DND-41 (cell line): ENCODE measurements around the gene MLXIPL.

Experiments
- ATAC-seq: fragments of 200-7000 bp; cut with Tn5 transposase; 3 replicates; pipeline ENCODE4 v1.9.1; 2021; ENCODE audit warnings: low read depth; ENCODE audit not compliant: insufficient read depth
- DNase-seq: peaks from one replicate; pipeline ENCODE4 v3.0.0-alpha.2; 2020
- H2AFZ ChIP-seq: 2 replicates; pipeline ENCODE4 v1.6.0; 2012; ENCODE audit warnings: low read depth, low read length
- H3K27ac ChIP-seq: 2 replicates; pipeline ENCODE4 v1.5.1; 2012; ENCODE audit warnings: low read length, inconsistent platforms
- H3K27me3 ChIP-seq: fragments of 200-600 bp; sonication (generic); 2 replicates; pipeline ENCODE4 v1.6.0; 2012; ENCODE audit warnings: low read length, mild to moderate bottlenecking, inconsistent platforms; ENCODE audit not compliant: insufficient read depth, poor library complexity
- H3K36me3 ChIP-seq: 2 replicates; pipeline ENCODE4 v1.5.1; 2012; ENCODE audit warnings: low read length, inconsistent platforms; ENCODE audit not compliant: insufficient read depth
- H3K4me1 ChIP-seq: 2 replicates; pipeline ENCODE4 v1.5.1; 2012; ENCODE audit warnings: mild to moderate bottlenecking, low read length; ENCODE audit not compliant: insufficient read depth
- H3K4me2 ChIP-seq: 2 replicates; pipeline ENCODE4 v1.6.0; 2012; ENCODE audit warnings: mild to moderate bottlenecking, moderate library complexity, low read length, inconsistent platforms; ENCODE audit not compliant: insufficient read depth
- H3K4me3 ChIP-seq, 2 experiments: fragments of 200-600 bp in 1 of 2; shearing (Covaris generic) in 1 of 2; 2 replicates each; pipeline ENCODE4 v1.5.1; 2012 to 2016; ENCODE audit warnings: inconsistent platforms in 2 of 2, low read length in 2 of 2, mild to moderate bottlenecking in 2 of 2, low read depth in 1 of 2, moderate library complexity in 1 of 2
- H3K79me2 ChIP-seq: 2 replicates; pipeline ENCODE4 v1.6.0; 2012; ENCODE audit warnings: low read length, inconsistent platforms; ENCODE audit not compliant: insufficient read depth
- H3K9ac ChIP-seq: 2 replicates; pipeline ENCODE4 v1.6.0; 2012; ENCODE audit warnings: low read depth, mild to moderate bottlenecking, inconsistent platforms, low read length, moderate library complexity
- H3K9me3 ChIP-seq: 2 replicates; pipeline ENCODE4 v1.5.1; 2012; ENCODE audit warnings: low read length, moderate library complexity, mild to moderate bottlenecking, inconsistent platforms; ENCODE audit not compliant: insufficient read depth, severe bottlenecking
- H4K20me1 ChIP-seq: 2 replicates; pipeline ENCODE4 v1.6.0; 2012; ENCODE audit warnings: low read length; ENCODE audit not compliant: insufficient read depth
- EZH2 ChIP-seq: IDR thresholded peaks from 3 replicates; pipeline ENCODE4 v1.6.1; 2012; ENCODE audit warnings: borderline replicate concordance, low read depth, mild to moderate bottlenecking, moderate library complexity, low read length, inconsistent platforms; ENCODE audit not compliant: severe bottlenecking
- TF ChIP-seq, protein P1 (sequence below): IDR thresholded peaks from 2 replicates; pipeline ENCODE4 v1.5.1; 2012; ENCODE audit warnings: borderline replicate concordance, low read length, moderate library complexity, mild to moderate bottlenecking; ENCODE audit not compliant: poor library complexity, severe bottlenecking; ENCODE audit errors: extremely low read depth

Gene MLXIPL

DNA sequence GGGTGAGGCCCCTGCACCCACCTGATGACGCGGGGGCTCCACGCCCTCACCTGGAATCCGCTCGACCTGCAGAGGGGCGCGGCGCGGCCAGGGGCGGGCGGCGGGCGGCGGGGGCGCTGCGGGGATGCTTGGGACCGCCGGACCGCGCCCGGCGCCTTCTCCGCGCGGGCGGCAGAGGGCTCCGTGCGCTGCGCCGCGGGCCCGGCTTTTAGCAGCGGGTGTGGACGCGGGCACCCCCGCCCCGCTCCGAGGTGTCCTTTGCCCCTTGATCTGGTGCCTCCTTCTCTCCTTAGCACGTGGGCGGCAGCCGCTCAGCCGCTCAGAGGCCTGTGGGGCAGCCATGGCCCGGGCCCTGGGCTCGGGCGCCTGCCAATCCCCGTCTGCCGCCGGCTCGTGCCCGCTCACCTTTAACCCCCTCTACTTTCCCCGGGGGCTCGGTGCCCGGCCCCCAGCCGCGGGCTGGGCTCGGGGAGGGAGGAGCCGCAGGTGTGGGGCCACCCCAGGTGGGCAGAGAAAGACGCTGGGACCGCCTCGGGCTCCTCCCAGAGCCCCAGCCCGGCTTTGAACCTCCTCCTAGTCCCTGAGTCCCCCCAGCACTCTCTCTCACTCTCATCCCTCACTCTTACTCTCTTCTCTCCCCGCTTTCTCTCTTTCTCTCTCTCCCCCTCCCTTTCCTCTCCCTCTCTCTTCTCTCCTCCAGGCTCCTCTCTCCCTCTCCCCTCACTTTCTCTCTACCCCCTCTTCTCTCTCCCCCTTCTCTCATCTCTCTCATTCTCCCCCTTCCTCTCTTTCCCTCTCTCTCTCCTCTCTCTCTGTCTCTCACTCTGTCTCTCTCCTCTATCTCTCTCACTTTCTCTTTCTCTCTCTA is 23.6 kb upstream of the MLXIPL start:
- Histone ChIP-seq H3K4me3 (no peak overlapping the region), H3K9ac (no peak overlapping the region), H3K36me3 (no peaks in the 10 kb centered on the region), H3K4me1 (no peaks in the 10 kb centered on the region), H4K20me1 (no peaks in the 10 kb centered on the region; the same call in 1 of the 2 replicates), H3K9me3 (no peaks in the 10 kb centered on the region), H3K27me3 (peaks cover 9% of the 10 kb centered on the region), H2AFZ (no peak overlapping the region), H3K79me2 (no peaks in the 10 kb centered on the region), H3K27ac (no peak overlapping the region), H3K4me2 (no peak overlapping the region)
- ATAC-seq (no peak; the same call in 2 of the 3 replicates), DNase-seq (no peak)
- TF ChIP-seq EZH2 = no peak
- TF ChIP-seq, protein P1, sequence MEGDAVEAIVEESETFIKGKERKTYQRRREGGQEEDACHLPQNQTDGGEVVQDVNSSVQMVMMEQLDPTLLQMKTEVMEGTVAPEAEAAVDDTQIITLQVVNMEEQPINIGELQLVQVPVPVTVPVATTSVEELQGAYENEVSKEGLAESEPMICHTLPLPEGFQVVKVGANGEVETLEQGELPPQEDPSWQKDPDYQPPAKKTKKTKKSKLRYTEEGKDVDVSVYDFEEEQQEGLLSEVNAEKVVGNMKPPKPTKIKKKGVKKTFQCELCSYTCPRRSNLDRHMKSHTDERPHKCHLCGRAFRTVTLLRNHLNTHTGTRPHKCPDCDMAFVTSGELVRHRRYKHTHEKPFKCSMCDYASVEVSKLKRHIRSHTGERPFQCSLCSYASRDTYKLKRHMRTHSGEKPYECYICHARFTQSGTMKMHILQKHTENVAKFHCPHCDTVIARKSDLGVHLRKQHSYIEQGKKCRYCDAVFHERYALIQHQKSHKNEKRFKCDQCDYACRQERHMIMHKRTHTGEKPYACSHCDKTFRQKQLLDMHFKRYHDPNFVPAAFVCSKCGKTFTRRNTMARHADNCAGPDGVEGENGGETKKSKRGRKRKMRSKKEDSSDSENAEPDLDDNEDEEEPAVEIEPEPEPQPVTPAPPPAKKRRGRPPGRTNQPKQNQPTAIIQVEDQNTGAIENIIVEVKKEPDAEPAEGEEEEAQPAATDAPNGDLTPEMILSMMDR = no peak

GRCh38 chr7:73646785-73647724 is 22.7 kb upstream of the MLXIPL start:
- no peak for ATAC-seq
- Histone ChIP-seq H3K9ac (no peak overlapping the region), H3K36me3 (no peaks in the 10 kb centered on the region), H3K27ac (no peak overlapping the region), H3K79me2 (no peaks in the 10 kb centered on the region), H3K27me3 (peaks cover 9% of the 10 kb centered on the region), H3K4me1 (no peaks in the 10 kb centered on the region), H3K9me3 (no peaks in the 10 kb centered on the region), H3K4me2 (no peak overlapping the region), H4K20me1 (no peaks in the 10 kb centered on the region; the same call in 1 of the 2 replicates), H3K4me3 (no peak overlapping the region), H2AFZ (no peak overlapping the region)
- TF ChIP-seq, protein P1 = no peak
- TF ChIP-seq EZH2 = no peak
- DNase-seq = no peak

DNA sequence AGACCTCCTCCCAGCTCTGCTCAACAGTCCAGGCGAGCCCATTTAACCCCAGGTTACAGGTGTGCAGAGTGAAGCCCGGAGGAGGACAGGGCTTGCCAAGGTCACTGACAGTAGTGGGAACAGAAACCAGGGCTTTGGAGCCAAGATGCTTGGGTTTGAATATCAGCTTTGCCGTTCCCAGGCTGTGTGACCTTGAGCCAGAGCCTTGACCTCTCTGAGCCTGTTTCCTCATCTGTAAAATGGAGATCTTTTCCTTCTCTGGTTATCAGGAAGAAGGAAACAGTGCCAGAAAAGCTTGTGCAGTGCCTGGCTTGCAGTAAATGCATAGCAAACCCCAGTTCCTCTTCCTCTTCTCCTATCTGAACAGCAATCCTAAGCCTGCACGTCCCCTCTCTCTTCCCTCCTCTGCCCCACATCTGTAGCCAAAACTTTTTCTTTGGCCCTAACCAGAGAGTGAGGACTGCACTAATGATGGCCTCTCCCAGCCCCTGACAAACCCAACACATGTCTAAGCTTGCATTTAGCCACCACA is 21.4 kb upstream of the MLXIPL start:
- H3K27ac ChIP-seq = no peak overlapping the region
- peaks cover 6% of the 10 kb centered on the region for H3K9me3 ChIP-seq
- no peak overlapping the region for H3K4me3 ChIP-seq
- H3K27me3 ChIP-seq = peaks cover 9% of the 10 kb centered on the region
- no peak for TF ChIP-seq EZH2
- TF ChIP-seq, protein P1 = no peak
- H3K4me2 ChIP-seq = no peak overlapping the region
- H2AFZ ChIP-seq = no peak overlapping the region
- no peak for DNase-seq
- no peak for ATAC-seq
- no peaks in the 10 kb centered on the region for H3K36me3 ChIP-seq
- no peaks in the 10 kb centered on the region; the same call in 1 of the 2 replicates for H4K20me1 ChIP-seq
- H3K79me2 ChIP-seq = no peaks in the 10 kb centered on the region
- no peak overlapping the region for H3K9ac ChIP-seq
- H3K4me1 ChIP-seq = no peaks in the 10 kb centered on the region
